ENCODE measurements around the gene MYRIP.
"Not testable (repeated sequence)": the region's sequence is repeated elsewhere in the genome, so short reads cannot be mapped to it uniquely, and the experiment has no call there.

Gene MYRIP

DNA sequence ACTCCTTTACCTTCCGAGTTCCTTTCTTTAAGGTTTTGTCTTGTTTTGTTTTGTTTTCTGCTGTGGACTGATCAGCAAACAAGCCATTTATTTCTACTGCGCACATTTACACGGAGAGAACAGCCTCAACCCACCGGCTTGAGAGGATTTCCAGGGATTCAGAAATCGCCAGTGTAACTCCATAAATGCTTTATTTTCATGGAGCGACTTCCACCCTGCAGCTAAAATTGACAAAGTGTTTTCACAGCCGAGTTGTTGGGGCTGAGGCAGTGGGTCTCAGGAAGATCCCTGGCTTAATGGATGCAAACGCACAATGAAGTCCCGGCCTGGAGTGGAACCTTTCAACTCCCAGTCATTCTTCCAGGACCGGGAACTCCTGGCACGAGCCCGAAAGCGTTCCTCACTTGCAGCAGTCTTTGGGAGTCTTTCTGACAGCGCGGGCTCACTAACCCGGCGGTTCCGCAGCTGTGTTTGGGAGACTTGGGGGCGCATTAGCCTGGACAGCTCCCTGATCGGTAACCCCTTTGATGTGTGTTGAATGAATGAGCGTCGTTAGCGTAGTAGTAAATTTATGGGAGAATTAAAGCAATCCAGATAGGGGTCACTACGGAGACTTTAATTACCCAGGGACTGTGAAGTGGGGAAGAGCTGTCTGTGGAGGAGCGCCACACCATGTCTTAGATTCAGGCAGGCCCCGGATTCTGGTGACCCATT, 785 bp upstream of the MYRIP start:
- no peak for DNase-seq

DNA sequence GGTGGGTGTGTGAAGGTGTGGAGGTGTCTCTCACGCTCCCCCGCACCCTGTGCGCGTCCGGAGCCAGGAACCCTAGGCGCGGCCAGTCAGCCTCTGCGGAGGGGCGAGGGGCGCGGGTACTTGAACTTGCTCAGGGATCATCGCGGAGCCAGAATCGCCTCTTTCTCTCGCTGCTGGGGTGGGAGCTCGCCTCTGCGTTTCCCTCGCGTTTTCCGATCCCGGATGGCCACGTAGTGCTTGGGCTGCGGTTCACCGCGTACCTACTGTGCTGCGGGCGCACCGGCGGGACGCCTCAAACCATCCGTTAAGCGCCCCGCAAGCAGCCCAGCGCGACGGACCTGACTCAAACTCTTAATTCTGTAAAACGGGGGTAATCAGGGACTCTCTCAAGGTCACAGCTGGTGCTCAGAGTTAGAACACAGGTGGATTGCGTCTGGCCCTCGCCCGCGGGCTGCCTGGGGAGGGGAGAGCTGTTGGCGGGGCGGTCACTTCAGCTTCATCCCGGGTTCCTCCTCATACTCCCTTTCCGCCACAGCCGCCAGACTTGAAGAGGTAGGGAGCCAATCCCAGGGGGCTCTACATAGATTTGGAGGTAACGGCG, 686 bp downstream of the MYRIP start:
- no peak for DNase-seq

DNA sequence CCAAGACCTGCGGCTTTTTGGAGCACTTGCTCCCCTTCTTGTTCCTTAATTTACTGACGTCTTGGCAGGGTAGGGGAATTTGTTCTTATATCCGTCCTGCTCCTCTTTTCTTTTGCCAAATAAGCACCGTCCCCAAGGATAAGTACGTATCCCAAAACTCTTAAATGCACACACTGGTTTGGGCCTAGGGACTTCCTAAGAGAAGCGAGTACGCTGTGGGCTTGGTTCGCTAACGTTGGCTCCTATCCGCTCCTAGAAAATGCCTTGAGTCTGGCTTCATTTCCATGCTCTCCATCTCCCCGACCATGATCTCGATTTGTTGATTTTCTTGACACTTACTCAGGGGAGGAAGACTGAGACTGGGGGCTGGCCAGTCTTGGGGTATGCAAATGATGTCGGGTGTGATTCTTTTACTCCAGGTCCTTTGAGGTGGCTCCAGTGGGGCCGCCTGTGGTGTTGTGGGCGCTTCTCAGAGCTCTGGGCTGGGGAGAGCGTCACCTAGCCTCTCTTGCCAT, 1.3 kb downstream of the MYRIP start:
- no peak for DNase-seq

DNA sequence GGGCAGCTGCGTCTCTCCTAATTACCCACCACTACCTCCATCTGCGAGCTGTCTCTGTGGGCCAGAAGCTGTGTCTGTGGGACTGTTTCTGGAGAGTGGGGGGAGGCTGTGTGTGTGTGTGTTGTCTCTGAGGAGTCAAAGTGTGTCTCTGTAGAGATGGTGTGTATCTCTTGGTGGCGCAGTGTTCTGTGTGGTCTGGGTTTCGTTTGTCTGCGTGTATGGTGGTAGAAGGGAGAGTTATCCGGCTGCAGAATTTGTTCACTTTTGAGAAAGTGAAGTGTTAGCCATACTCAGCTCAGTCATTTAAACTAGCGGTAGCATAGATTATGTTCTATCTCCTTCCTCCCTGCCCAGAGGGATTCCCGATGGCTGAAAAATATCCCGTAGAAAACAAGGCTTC, 2.2 kb downstream of the MYRIP start:
- no peak for DNase-seq

DNA sequence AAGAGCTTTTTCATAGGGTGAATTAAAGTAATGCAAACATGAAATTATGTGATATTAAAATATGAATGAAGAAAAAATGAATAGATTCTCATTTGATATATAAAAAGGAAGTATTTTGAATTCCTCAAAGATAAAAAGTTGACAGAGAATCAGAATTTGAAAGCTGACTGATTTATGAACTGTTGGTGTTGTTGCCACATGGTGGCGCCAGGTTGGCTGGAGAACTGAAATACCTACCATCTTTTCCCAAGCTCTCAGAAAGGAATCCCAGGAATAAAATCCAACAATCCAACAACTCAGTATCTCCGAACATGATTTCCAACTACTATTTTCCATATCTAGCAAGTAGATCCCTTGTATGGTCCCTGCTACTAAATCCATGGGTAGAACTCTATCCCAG, 3.1 kb downstream of the MYRIP start:
- no peak for DNase-seq

DNA sequence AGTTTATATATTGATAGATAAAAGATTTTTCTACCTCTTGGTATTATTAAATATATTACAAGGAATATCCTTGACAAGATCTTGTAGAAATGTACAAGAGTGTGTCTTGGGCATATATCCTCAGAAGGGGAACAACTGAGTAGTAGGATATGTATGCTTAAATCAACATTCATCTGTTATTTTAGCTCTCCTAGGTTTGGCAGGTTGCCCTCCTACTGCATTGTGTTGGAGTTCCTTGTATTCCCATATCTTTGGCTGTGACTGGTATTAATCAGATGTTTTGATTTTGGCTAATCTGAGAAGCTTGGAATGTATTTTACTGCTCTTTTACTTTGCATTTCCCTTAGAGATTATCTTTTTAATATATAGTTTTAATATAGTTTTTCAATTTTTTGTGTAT, 4.6 kb downstream of the MYRIP start:
- no peak for DNase-seq

DNA sequence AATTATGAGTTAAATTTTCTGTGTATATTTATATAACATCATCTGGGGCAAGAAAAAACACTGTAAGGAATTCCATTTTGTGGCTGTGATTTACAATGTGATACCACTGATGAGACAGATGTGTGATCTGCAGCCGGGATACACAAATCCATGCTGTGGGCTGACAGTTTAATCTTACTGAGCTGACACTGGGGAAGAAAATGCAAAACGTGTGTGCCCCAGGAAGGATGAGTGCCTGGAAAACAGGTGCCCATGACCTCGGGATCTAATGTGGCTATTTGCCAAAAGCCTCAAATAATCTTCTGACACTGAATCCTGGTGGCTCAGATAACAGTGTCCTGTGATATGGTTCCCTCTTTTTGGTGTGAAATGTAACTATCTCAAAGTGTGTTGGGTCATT, 10.5 kb downstream of the MYRIP start:
- DNase-seq = no peak

DNA sequence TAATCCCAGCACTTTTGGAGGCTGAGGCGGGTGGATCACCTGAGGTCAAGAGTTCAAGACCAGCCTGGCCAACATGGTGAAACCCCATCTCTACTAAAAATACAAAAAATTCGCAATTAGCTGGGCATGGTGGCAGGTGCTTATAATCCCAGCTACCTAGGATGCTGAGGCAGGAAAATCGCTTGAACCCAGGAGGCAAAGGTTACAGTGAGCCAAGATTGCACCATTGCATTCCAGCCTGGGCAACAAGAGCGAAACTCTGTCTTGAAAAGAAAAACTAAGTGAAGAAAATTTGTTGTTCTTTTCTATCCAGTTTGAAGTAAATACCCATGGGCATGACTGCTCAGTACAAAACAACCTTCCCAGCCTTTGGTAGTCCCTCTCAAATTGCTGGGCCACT, 24.4 kb downstream of the MYRIP start:
- DNase-seq = not testable (repeated sequence)

DNA sequence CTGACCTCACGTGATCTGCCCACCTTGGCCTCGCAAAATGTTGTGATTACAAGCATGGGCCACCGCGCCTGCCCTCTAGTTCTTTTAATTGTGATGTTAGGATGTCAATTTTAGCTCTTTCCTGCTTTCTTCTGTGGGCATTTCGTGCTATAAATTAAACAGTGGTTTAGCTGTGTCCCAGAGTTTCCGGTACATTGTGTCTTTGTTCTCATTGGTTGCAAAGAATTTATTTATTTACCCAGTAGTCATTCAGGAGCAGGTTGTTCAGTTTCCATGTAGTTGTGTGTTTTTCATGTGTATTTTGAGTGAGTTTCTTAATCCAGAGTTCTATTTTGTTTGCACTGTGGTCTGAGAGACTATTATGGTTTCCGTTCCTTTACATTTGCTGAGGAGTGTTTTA, 30.1 kb downstream of the MYRIP start:
- DNase-seq = no peak

DNA sequence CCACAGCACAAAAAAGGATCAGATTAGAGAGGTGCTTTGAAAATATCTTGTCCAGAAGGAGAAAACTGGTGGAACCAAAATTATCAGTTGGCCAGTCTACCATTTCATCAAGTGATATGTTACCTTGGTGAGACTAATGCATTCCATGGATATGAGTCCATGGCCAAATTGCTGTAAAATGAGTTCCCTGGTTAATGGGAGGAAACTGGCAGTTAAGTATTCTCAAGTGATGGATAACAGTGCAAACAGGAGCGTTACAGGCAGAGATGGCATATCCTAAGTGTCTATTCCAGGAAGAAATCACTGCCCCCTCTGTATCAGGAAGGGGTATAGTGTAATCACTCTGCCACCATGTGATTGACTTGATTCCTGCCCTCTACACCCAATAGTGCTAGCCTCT, 34.0 kb downstream of the MYRIP start:
- no peak for DNase-seq

DNA sequence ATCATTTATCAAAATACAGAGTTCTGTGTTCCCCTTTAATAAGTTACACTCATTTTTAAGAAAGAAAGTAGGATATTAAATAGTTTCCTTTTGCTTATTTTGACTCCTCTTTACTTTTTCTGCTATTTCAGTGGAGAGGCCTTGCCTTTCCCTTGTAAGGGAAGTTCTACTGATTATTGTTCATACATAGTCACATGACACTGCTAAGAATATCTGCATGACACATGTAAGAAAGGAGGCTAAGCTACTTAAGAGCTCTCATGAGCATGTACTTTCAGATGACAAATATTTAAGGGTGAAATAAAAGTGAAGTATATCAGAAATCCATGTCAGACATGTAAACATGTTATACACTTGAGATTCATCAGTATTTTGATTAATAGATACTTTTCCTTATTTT, 39.0 kb downstream of the MYRIP start:
- peak in 1 of 2 donors; percentile 1 for DNase-seq

DNA sequence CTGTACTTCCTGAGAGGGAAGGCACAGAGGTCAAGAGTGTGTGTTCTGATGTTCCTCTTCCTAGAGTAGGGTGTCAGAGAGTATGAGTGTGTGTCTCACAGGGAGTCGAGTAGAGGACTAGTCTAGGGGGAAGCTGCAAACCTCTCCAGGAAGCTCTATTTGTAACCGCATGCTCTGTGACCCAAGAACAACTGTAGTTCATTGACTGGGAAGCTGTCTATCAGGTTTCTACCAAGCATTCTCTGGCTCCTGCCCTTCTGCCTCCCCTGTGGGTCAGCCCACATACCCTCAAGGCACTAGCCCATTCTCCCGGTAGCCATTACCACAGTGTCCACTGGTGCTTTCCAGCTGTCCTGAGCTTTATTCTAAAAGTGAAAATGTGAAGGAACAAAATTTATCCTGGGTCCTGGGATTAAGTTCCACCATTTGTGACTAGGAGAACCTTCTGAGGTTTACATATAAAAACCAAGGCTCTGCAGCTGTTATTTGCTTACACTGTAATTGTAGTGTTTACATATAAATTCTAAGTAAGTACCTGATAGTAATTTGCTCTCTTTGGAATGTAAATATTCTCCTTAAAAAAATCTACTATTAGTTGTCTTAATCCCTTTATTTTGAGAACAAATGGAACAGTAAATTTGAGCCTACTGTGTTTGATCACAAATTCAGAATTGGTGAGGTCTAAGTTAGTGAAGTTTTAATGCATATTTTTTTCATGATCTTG, 40.7 kb downstream of the MYRIP start:
- peak; percentile 33 to 47 for DNase-seq

DNA sequence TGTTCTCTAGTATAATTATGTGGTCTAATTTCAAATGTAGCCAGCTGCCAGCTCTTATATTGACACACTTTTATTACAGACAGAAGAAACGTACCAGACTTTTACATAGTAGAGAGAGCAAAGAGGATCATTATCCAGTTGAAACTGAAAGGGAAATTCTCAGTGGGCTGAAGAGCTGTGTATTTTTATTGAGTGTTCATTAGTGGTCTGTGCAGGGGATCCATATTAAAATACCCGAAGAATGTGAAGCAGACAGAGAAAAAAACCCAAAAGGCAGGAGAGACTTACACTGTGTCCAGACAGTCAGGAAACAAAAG, 41.3 kb downstream of the MYRIP start:
- no peak for DNase-seq

DNA sequence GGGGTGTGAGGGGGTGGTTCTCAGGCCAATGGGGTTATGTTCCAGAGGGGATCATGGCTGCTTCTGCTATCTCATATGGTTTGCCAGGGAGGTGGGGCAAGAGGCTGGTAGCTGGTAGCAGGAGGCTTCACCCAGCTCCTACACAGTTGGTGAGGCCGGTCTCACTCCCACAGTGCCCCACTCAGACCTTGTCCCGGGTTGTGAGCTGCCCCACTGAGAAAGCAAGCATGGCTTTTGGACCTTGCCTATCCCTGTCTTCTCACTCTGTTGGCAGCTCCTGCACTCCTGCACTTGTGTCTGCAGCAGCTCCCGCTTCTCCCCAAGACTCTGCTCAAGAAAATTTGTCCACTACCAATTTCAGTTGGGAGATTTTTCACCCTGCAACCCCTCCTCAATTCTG, 46.1 kb downstream of the MYRIP start:
- no peak for DNase-seq

DNA sequence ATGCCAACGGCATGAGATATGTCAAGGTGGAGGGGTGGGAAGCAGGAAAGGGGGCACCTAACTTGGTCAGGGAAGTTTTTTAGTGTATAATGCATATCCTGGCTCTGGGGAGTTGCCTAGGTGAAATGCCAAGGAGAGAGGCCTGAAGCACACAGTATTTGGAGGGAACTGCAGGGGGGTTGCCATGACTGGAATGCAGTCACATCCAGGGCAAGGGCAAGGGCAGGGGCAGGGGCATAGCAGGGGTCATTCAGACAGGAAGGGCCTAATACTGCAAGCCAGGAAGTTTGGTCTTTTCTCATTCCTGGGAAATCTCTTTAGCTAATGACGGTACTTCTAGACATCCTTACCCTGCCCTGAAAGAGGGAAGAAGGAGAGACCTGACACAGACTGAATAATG, 60.5 kb downstream of the MYRIP start:
- no peak for DNase-seq

DNA sequence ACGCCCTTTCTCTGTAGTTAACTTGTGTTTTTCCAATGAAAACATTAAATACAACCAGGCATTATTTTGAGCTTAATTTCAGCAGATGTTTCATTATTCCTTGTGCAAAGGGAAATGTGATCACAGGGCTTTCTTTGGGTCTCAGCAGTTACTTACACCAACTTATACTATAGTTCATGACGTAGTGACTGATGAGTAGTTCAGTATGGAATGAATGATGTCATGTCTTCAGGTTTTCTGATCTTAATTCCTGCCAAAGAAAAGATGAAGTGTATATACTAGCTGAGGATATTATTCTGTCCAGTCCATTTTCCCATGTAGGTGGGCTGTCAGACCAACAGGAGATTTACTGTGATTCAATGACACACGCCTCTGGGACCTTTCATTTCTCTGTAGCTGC, 61.3 kb downstream of the MYRIP start:
- DNase-seq = no peak

DNA sequence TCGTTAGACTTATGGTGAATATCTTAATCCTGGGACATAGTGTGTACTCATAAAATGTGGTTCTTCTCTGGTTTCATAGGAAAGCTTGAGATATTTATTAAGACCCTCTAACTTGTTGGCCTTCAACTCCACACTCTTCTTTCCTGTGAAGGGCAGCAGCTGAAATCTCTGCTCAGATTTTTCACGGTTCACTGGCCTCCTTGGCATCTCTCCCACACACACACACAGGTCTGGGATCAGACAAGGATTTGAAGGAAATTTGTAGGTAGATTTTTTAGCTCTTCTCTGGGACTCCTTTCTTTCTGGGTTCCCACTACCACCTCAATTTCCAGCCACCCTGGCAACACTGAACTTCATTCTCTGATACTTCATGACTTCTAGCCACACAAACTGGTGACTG, 70.2 kb downstream of the MYRIP start:
- DNase-seq = no peak

DNA sequence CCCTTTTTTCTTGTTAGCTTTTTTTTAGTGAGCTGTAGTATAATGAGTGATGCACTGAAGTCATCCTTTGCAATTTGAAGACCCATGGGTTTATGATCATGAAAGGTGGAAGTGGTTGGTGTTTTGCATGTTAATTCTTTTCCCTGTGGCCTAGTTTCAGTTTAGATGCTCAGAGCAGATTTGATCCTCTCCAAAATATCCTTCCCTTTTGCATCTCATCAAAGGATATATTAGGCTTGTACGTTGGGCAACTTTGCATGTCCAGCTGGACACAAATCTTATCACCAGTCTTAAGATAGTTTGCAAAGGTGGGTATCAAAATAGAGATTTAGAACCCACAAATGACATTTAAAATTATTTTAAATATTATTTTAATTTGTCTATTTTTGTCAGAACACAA, 72.7 kb downstream of the MYRIP start:
- DNase-seq = no peak

DNA sequence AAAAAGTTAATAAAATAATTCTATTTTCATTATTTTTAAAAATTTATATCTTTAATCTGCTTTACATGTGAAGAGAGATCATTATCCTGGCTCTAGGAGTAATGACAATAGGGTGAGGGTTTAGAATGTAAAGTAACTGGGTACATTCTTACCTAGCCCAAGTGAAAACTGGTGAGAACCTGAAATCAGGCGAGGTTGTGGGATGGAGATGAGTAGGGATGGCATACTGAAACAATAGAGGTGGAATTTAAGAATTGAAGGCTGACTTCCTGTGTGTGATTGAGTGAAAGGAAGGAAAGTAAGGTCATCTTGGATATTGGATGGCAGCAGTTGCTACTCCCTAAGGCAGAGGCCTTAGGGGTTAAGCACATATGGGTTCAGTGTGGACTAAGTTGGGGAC, 82.7 kb downstream of the MYRIP start:
- DNase-seq = no peak

DNA sequence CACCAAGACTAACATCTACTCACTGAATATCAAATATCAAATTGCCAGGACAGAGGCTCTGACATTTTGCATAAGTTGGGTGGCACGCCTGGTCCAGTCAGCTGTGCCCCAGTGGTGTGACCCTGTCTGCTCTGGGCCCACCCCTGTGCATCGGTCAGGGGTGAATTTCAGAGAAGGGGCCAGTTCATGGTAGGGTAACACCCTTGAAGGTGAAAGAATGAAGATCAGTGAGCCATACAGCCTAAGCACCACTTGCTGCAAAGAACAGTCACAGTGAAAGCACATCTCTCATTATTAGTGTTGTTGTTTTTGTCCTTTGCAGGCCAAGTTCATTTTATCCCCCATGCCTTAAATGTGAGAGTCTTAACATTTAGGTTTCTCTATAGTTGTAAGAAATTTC, 86.8 kb downstream of the MYRIP start:
- no peak for DNase-seq

DNA sequence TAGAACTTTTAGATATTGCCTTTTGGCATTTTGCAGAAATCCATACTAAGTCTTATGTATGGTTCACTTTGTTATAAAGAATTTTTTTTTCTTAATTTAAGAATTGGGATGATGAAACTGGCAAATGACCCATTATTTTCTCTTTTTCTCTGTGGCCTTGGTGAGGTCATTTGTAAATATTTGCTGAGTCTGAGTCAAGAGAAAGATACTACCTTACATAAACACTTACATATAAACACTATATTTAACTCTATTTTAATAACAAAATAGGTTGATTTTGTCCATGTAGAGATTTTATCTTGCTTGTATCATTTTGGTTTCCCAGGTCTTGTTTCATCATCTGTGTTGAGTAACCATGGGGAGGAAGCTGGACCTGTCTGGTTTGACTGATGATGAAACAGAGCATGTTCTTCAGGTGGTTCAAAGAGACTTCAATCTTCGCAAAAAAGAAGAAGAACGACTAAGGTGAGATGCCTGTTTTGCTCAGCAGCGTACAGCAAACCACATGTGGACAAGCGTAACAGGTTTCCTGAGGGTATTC, 91.1 kb downstream of the MYRIP start:
- DNase-seq = no peak

DNA sequence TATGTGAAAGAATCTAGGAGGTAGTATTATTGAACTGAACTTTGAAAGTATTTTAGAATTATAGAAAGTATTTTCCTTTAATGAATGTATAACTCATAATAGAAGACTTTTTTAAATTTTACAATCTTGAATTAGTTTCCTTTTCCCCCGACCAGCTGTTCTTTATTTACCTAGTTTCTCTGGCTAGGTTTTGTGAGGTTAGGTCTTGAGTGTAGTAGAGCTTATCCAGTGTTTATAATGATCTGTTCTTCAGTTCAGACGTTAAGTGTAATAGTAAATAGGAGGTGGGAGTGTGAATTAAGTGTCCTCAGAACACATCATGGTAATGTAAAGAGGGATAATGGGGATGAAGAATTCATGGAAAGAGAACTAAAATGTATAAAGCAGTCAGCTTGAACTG, 93.8 kb downstream of the MYRIP start:
- DNase-seq = no peak

DNA sequence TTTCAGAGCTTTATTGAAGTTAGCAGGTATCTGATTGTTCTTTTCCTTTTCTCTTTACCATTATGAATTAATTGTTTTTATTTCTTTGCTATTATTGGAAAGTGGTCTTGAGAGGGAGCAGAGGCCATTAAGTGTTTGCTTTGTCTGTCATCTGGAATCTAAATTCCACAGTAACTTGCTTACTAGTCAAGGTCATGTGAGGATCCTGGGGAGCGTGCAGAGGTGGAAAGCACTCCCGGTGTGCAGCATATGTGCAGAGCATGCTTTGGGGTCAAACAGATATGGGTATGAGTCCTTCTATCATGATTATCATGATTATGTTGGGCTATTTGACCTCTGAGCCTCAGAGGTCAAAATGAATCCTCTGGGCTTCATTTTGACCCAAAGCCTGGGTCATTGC, 96.4 kb downstream of the MYRIP start:
- no peak for DNase-seq

DNA sequence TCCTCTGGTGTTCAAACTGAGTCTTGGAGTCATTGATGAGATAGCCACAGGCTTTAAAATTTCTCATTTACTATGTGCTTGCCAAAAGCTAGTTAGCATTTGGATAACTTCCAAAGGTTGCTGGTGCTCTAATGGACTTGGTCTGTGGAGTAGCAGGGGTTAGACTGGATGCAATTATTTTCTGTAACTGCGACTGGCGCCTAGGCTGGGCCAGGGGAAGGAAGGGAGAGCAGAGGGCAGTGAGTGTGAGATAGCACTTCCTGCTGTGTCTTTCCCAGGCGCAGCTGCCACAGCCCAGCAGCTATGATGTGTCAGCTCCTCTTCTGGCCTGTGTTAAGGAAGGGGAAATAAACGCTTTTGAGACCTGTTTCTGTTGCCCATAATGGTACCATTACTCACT, 98.6 kb downstream of the MYRIP start:
- DNase-seq = no peak

Measured in inflammatory macrophage (primary cell).